Testis (tissue), 3 donors: ENCODE measurements around the gene PRKAB1. TPM values are rescaled to one million over a fixed set of nuclear protein-coding genes. Genes with fewer than 3 reads are reported as not detected.
A peak's percentile ranks its signal among the peaks of the same experiment; 100 is the strongest.

Experiments
- DNase-seq: peaks from one replicate; pipeline ENCODE4 v3.0.0-alpha.2; 2019
- H3K27ac ChIP-seq, 2 donors: fragments of 200-600 bp; sonication (generic); one replicate each; pipeline ENCODE4 v1.5.1; 2019
- H3K27me3 ChIP-seq: fragments of 200-600 bp; sonication (generic); one replicate; pipeline ENCODE4 v1.5.1; 2019
- H3K36me3 ChIP-seq: fragments of 200-600 bp; sonication (generic); one replicate; pipeline ENCODE4 v1.5.1; 2017; ENCODE audit warnings: low read depth; ENCODE audit errors: missing control alignments
- H3K4me1 ChIP-seq: fragments of 200-600 bp; sonication (generic); one replicate; pipeline ENCODE4 v1.5.1; 2019
- H3K4me3 ChIP-seq, 2 donors: fragments of 200-600 bp; sonication (generic); one replicate each; pipeline ENCODE4 v1.5.1; 2017 to 2019
- H3K9me3 ChIP-seq: fragments of 200-600 bp; sonication (generic); one replicate; pipeline ENCODE4 v1.5.1; 2017
- POLR2A ChIP-seq: fragments of 450-650 bp; IDR thresholded peaks from one replicate; pipeline ENCODE4 v1.6.1; 2017; ENCODE audit warnings: antibody characterized with exemption, mild to moderate bottlenecking, moderate library complexity
- WGBS, 2 donors: methylation state at CpG; one replicate each; pipeline ENCODE4 v1.1.5; 2018; 5-methylcytosine and 5-hydroxymethylcytosine counted together
- intact Hi-C: fragments of 100-400 bp; cut with DNase I; formaldehyde crosslinking; loops from one replicate; pipeline ENCODE4 v1.15.1; 2023; ENCODE audit warnings: low total_unique reads
- polyA plus RNA-seq: library from polyadenylated mRNA; stranded (reverse); fragments of 350-450 nt; fragmentation: Illumina TruSeq; extraction: RNeasy Lipid Tissue Mini Kit (QIAGEN cat#74804); gene quantifications from one replicate; pipeline ENCODE4 v1.2.3, GENCODE V29; 2014; ENCODE audit warnings: low read depth, low replicate concordance; ENCODE audit not compliant: insufficient read depth
- total RNA-seq, 2 donors: library from RNA; depleted of rRNA; stranded (reverse); fragments of >200 nt; gene quantifications; one replicate each; pipeline ENCODE4 v1.2.3, GENCODE V29; 2016
- TF ChIP-seq, protein P1 (sequence below), 3 experiments: fragments of 450-650 bp in 2 of 3; fragments of 200-600 bp in 1 of 3; sonication (generic) in 1 of 3; IDR thresholded peaks; one replicate each; pipeline ENCODE4 v1.5.1; 2016 to 2019; ENCODE audit warnings: antibody characterized with exemption in 3 of 3, mild to moderate bottlenecking in 2 of 3, moderate library complexity in 1 of 3

PRKAB1 gene
- total and polyA plus RNA-seq, 3 donors from 2014 or later = 42.6 to 72.5 (median 48.5) TPM

GRCh38 chr12:119694111-119694510 is 26.2 kb downstream of the PRKAB1 start:
- no peaks in the 10 kb centered on the region for H3K27me3 ChIP-seq
- no peaks in the 10 kb centered on the region for H3K9me3 ChIP-seq
- intact Hi-C loops = no loop called here
- DNase-seq = no peak
- 91 to 92% methylated on average over 6 of the region's 6 CpGs for WGBS, 2 donors
- peaks cover 13% of the 10 kb centered on the region for H3K4me1 ChIP-seq
- TF ChIP-seq, protein P1, sequence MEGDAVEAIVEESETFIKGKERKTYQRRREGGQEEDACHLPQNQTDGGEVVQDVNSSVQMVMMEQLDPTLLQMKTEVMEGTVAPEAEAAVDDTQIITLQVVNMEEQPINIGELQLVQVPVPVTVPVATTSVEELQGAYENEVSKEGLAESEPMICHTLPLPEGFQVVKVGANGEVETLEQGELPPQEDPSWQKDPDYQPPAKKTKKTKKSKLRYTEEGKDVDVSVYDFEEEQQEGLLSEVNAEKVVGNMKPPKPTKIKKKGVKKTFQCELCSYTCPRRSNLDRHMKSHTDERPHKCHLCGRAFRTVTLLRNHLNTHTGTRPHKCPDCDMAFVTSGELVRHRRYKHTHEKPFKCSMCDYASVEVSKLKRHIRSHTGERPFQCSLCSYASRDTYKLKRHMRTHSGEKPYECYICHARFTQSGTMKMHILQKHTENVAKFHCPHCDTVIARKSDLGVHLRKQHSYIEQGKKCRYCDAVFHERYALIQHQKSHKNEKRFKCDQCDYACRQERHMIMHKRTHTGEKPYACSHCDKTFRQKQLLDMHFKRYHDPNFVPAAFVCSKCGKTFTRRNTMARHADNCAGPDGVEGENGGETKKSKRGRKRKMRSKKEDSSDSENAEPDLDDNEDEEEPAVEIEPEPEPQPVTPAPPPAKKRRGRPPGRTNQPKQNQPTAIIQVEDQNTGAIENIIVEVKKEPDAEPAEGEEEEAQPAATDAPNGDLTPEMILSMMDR (IDR thresholded peaks at IDR 0.05) = no peak
- no peak for TF ChIP-seq POLR2A
- no peaks in the 10 kb centered on the region for H3K36me3 ChIP-seq
- H3K27ac ChIP-seq = no peak overlapping the region
- no peak overlapping the region for H3K4me3 ChIP-seq

DNA sequence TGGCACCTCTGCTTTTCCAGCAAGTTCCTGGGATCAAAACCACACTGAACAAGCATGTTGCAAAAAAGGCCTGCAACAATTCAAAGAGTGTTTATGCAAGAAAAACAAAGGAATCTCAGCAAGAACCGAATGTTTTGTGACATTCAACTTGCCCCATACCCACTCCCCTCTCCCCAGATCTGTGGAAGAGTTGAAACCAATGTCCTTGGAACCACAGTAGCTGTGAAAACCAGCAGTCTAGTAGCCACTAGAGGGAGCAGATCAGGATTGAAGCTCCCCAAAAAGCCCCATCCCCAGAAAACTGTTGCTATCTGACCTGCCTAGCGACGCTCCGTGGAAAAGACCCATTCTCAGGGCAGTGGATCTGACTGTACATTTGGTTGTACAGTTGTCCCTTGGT is 27.1 kb downstream of the PRKAB1 start:
- no peak overlapping the region for H3K27ac ChIP-seq
- intact Hi-C loops = no loop called here
- DNase-seq = no peak
- H3K4me3 ChIP-seq = no peak overlapping the region
- peaks cover 13% of the 10 kb centered on the region for H3K4me1 ChIP-seq
- TF ChIP-seq, protein P1 (IDR thresholded peaks at IDR 0.05) = peak in 1 of 3 experiments; percentile 25
- no peak for TF ChIP-seq POLR2A
- H3K9me3 ChIP-seq = no peaks in the 10 kb centered on the region
- H3K36me3 ChIP-seq = no peaks in the 10 kb centered on the region
- H3K27me3 ChIP-seq = no peaks in the 10 kb centered on the region
- WGBS, 2 donors = 81 to 83% methylated on average over 4 of the region's 4 CpGs

DNA sequence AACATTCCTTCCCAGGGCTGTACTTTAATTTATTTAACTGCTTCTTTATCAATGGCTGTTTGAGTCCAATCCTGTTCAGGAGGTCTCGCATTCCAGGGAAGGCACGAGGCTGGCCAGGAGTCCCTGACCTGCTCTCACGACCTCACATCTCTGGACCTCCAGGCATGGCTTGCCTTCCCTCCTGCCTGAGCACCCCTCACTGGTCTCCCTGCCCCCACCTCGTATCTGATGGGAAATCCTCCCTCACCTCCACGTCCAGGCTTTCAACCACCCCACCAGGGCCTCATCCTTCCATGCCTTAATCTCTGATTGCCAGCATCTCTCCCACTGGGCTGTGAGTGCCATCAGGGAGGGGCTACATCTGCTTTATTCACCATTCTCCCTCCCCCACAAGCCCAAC is 29.0 kb downstream of the PRKAB1 start:
- no peaks in the 10 kb centered on the region for H3K36me3 ChIP-seq
- WGBS, 2 donors = 55 to 71% methylated on average over 5 of the region's 5 CpGs

DNA sequence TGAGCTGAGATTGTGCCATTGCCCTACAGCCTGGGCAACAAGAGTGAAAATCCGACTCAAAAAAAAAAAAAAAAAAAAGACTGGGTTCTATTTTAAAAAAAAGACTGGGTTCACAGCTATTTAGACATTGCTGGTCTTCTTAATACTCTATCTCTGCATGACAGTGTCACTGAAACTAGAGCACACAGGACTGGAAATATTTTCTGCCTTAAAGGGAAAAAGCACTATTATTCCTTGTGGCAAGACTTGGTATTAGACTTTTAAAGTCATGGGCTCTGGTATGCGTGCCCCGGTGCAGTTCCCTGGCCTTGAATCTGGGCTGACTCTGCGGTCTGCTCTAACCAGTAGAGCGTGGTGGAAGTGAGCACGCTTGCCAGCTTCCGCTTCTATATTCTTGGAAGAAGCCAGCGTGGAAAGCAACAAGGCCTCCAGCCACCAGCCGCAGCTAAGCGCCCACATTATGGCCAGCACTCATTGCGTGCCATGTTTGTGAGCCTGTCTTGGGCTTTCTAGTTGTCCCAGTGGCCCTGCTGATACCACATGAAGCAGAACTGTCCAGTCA is 31.3 kb downstream of the PRKAB1 start:
- no peak for DNase-seq
- 91 to 94% methylated on average over 11 of the region's 11 CpGs for WGBS, 2 donors
- Histone ChIP-seq H3K36me3 (no peaks in the 10 kb centered on the region), H3K27me3 (no peaks in the 10 kb centered on the region), H3K4me1 (no peaks in the 10 kb centered on the region), H3K27ac (no peak overlapping the region), H3K9me3 (no peaks in the 10 kb centered on the region), H3K4me3 (no peak overlapping the region)
- intact Hi-C loops = no loop called here
- TF ChIP-seq, protein P1 (IDR thresholded peaks at IDR 0.05) = no peak
- TF ChIP-seq POLR2A = no peak

More for the DNA sequence above, 29.0 kb downstream of the PRKAB1 start:
- Histone ChIP-seq H3K4me1 (peaks cover 13% of the 10 kb centered on the region), H3K27ac (no peak overlapping the region), H3K4me3 (no peak overlapping the region), H3K27me3 (no peaks in the 10 kb centered on the region), H3K9me3 (no peaks in the 10 kb centered on the region)
- DNase-seq = no peak
- intact Hi-C loops = no loop called here
- no peak for TF ChIP-seq POLR2A
- TF ChIP-seq, protein P1 (IDR thresholded peaks at IDR 0.05) = no peak

GRCh38 chr12:119700078-119700477 is 32.1 kb downstream of the PRKAB1 start:
- DNase-seq = no peak
- no peak for TF ChIP-seq POLR2A
- TF ChIP-seq, protein P1 (IDR thresholded peaks at IDR 0.05) = no peak
- Histone ChIP-seq H3K27ac (no peak overlapping the region), H3K4me1 (no peaks in the 10 kb centered on the region), H3K4me3 (no peak overlapping the region), H3K9me3 (no peaks in the 10 kb centered on the region), H3K27me3 (no peaks in the 10 kb centered on the region), H3K36me3 (no peaks in the 10 kb centered on the region)
- 92 to 95% methylated on average over 6 of the region's 6 CpGs for WGBS, 2 donors
- intact Hi-C loops = no loop called here
